ENCODE results near the gene EVI2B.
"Not testable (repeated sequence)": the region's sequence is repeated elsewhere in the genome, so short reads cannot be mapped to it uniquely, and the experiment has no call there.

Gene EVI2B

GRCh38 chr17:31275116-31275515, 38.7 kb downstream of the EVI2B start:
- Histone ChIP-seq H3K4me3 (no peak overlapping the region), H3K27ac (peak overlapping the region in 5 of 21 experiments; percentile 7 to 47 (median 31))

GRCh38 chr17:31274252-31274651, 39.6 kb downstream of the EVI2B start:
- peak overlapping the region in 5 of 21 experiments; percentile 7 to 47 (median 31) for H3K27ac ChIP-seq

GRCh38 chr17:31273516-31273915, 40.3 kb downstream of the EVI2B start:
- H3K27ac ChIP-seq, result peak overlapping the region in 2 of 21 experiments; percentile 15 to 47
- no peak overlapping the region for H3K4me3 ChIP-seq

More at GRCh38 chr17:31274252-31274651, 39.6 kb downstream of the EVI2B start:
- no peak overlapping the region for H3K4me3 ChIP-seq

DNA sequence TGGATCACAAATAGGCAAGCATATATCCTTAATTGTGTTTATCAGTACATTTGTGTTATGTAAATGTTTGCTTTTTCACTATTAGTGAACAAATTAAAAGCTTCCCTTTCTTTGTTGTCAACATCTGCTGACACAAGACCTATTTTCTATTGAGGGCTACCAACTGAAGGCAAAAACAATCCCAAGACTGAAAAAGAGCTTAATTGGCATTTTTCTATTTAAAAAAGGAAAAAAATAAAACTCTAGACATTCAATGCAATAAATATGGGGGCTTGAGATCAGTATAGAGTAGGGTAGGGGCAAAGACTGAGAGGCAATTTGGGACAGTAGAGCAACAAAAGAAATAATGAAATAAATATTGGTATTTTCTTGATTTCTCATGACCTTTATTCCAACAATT, 41.1 kb downstream of the EVI2B start:
- H3K4me3 ChIP-seq, result no peak overlapping the region
- H3K27ac ChIP-seq, result peak overlapping the region in 1 of 21 experiments; percentile 15

GRCh38 chr17:31272236-31272635, 41.6 kb downstream of the EVI2B start:
- H3K4me3 ChIP-seq, result no peak overlapping the region
- H3K27ac ChIP-seq, result no peak overlapping the region

GRCh38 chr17:31269578-31269983, 44.3 kb downstream of the EVI2B start:
- no peak overlapping the region for H3K4me3 ChIP-seq
- peak overlapping the region in 3 of 21 experiments; percentile 1 to 58 (median 2) for H3K27ac ChIP-seq

DNA sequence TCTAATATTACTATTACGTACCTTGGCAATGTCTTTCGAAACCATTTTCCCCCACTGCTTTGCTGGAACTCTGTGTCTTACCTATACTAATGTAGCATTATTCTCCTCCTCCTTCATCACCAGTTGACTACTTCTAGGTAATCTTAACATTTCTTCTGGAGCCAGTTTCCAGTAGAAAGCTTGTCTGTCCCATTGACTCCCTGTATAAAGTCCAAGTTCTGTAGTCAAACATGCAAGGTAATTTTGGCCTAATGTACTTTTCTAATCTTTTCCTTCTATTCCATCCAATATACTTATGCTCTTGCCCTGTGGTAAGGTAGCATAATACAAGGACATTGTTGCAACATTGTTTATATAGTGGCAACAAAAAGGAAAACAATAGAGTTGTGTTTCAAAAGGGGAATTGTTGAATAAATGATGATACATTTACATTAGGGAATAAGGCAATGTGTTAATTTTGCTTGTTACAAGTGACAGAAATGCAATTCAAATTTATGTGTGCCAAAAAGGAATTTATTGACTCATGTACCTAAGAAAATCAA, 44.7 kb downstream of the EVI2B start:
- Histone ChIP-seq H3K27ac (peak overlapping the region in 3 of 21 experiments; percentile 1 to 34 (median 2)), H3K4me3 (no peak overlapping the region)

- H3K4me3 ChIP-seq, result no peak overlapping the region
- no peak overlapping the region for H3K27ac ChIP-seq
These were observed 47.8 kb downstream of the EVI2B start for GRCh38 chr17:31266042-31266441.

GRCh38 chr17:31262923-31263322, 50.9 kb downstream of the EVI2B start:
- H3K27ac ChIP-seq, H3K4me3 ChIP-seq: not testable (repeated sequence)

DNA sequence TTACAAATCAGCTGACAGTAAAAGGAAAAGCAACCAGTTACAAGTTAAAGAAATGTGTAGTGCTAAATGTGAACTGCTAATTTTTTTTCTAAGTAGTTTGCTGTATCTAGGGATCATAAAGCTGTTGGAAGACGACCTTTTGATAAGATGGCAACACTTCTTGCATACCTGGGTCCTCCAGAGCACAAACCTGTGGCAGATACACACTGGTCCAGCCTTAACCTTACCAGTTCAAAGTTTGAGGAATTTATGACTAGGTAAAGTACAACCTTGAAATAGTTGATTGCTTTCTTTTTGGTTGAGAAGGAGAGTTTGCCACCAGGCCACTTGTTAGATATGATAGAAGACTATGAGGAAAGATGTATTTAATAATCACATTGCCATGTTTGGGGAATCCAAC, 52.3 kb downstream of the EVI2B start:
- no peak overlapping the region for H3K27ac ChIP-seq
- no peak overlapping the region for H3K4me3 ChIP-seq

DNA sequence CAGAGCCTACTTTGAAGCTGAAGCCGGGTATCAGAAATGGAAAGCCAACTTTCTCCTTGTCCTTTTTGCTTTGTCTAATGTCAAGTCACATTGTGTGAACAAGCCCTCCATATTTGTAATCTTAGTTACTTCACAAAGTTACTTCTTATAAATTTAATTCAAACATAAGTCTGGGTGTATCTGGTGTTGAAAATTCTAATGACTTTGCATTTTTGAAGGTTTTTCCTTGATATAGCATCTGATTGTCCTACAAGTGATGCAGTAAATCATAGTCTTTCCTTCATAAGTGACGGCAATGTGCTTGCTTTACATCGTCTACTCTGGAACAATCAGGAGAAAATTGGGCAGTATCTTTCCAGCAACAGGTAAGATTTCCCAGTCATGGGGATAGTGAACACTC, 53.7 kb downstream of the EVI2B start:
- H3K4me3 ChIP-seq, result no peak overlapping the region
- H3K27ac ChIP-seq, result no peak overlapping the region

DNA sequence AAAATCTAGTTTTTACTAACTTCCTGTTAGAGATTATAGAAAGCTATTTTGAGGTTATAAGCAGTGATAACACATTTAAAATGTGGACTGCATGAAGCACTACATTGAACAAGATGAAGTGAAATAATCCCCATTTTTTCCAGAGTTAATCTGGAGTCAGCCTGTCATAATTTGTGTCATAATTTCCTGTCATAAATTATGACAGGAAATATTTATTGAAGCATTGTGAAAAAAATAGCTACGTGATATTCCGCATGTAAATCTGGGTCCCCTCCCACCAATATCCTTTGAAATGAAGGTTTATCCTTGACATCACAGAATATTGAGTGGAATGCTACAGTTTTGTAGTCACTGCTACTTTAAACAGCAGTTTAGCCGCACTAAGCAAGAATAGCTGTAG, 56.9 kb downstream of the EVI2B start:
- H3K4me3 ChIP-seq, result no peak overlapping the region
- no peak overlapping the region for H3K27ac ChIP-seq

GRCh38 chr17:31254654-31255053, 59.2 kb downstream of the EVI2B start:
- Histone ChIP-seq H3K27ac (no peak overlapping the region), H3K4me3 (no peak overlapping the region)

All from skin epidermis (tissue), 12 donors.